OCI-LY1 (cell line): ENCODE results near the gene ARHGEF18.
"Not testable (repeated sequence)": the region's sequence is repeated elsewhere in the genome, so short reads cannot be mapped to it uniquely, and the experiment has no call there.

Experiments used
- H2AFZ ChIP-seq: fragments of 200-600 bp; sonication (generic), shearing (Covaris generic); 2 replicates; pipeline ENCODE4 v1.6.0; 2014; ENCODE audit warnings: antibody characterized with exemption, mild to moderate bottlenecking, low read length
- H3F3A ChIP-seq: fragments of 200-600 bp; sonication (generic), shearing (Covaris generic); 2 replicates; pipeline ENCODE4 v1.6.0; 2014; ENCODE audit warnings: mild to moderate bottlenecking, antibody characterized with exemption, low read length, moderate library complexity; ENCODE audit not compliant: insufficient read depth
- H3K27ac ChIP-seq: fragments of 200-600 bp; sonication (generic); 2 replicates; pipeline ENCODE4 v1.5.1; 2014; ENCODE audit warnings: low read length, mixed run types, mild to moderate bottlenecking, low read depth; ENCODE audit not compliant: poor library complexity, severe bottlenecking
- H3K27me3 ChIP-seq: fragments of 200-600 bp; sonication (generic); 2 replicates; pipeline ENCODE4 v1.6.0; 2014; ENCODE audit warnings: antibody characterized with exemption, mild to moderate bottlenecking, low read length, moderate library complexity; ENCODE audit not compliant: insufficient read depth
- H3K36me3 ChIP-seq: fragments of 200-600 bp; sonication (generic); 2 replicates; pipeline ENCODE4 v1.6.1; 2014; ENCODE audit warnings: mild to moderate bottlenecking, antibody characterized with exemption, low read length, moderate library complexity, mixed read lengths; ENCODE audit not compliant: insufficient read depth
- H3K4me1 ChIP-seq: fragments of 200-600 bp; sonication (generic); 2 replicates; pipeline ENCODE4 v1.5.1; 2014; ENCODE audit warnings: mild to moderate bottlenecking, low read length, moderate library complexity; ENCODE audit not compliant: insufficient read depth, severe bottlenecking
- H3K4me2 ChIP-seq: fragments of 200-600 bp; sonication (generic), shearing (Covaris generic); 2 replicates; pipeline ENCODE4 v1.6.1; 2014; ENCODE audit warnings: low read length
- H3K4me3 ChIP-seq: fragments of 200-600 bp; sonication (generic); 2 replicates; pipeline ENCODE4 v1.5.1; 2014; ENCODE audit warnings: low read length, low read depth, mild to moderate bottlenecking, mixed read lengths; ENCODE audit not compliant: poor library complexity, severe bottlenecking
- H3K79me2 ChIP-seq: fragments of 200-600 bp; shearing (Covaris generic); 2 replicates; pipeline ENCODE4 v1.6.1; 2016; ENCODE audit warnings: mixed run types, low read length, mixed read lengths; ENCODE audit not compliant: insufficient read depth
- H3K9ac ChIP-seq: fragments of 200-600 bp; sonication (generic), shearing (Covaris generic); 2 replicates; pipeline ENCODE4 v1.6.1; 2014; ENCODE audit warnings: mild to moderate bottlenecking, low read length, mixed read lengths
- H3K9me2 ChIP-seq: fragments of 200-600 bp; sonication (generic), shearing (Covaris generic); 2 replicates; pipeline ENCODE4 v1.6.1; 2014; ENCODE audit warnings: low read depth, mild to moderate bottlenecking, low read length, mixed read lengths
- H3K9me3 ChIP-seq: fragments of 200-600 bp; shearing (Covaris generic); 2 replicates; pipeline ENCODE4 v1.6.1; 2014; ENCODE audit warnings: low read length, mixed read lengths
- H4K20me1 ChIP-seq: fragments of 200-600 bp; sonication (generic), shearing (Covaris generic); 2 replicates; pipeline ENCODE4 v1.6.0; 2016; ENCODE audit warnings: mild to moderate bottlenecking, low read length; ENCODE audit not compliant: insufficient read depth
- EZH2 ChIP-seq: fragments of 200-600 bp; sonication (generic), shearing (Covaris generic); IDR thresholded peaks from 2 replicates; pipeline ENCODE4 v1.8.0; 2017; ENCODE audit warnings: borderline replicate concordance, mixed run types, mild to moderate bottlenecking, antibody characterized with exemption, low read length, moderate library complexity, mixed read lengths
- TF ChIP-seq, protein P1 (sequence below): fragments of 200-600 bp; sonication (generic), shearing (Covaris generic); IDR thresholded peaks from 2 replicates; pipeline ENCODE4 v1.5.1; 2017; ENCODE audit warnings: mild to moderate bottlenecking, antibody characterized with exemption, low read length, moderate library complexity, mixed read lengths

The ARHGEF18 gene

DNA sequence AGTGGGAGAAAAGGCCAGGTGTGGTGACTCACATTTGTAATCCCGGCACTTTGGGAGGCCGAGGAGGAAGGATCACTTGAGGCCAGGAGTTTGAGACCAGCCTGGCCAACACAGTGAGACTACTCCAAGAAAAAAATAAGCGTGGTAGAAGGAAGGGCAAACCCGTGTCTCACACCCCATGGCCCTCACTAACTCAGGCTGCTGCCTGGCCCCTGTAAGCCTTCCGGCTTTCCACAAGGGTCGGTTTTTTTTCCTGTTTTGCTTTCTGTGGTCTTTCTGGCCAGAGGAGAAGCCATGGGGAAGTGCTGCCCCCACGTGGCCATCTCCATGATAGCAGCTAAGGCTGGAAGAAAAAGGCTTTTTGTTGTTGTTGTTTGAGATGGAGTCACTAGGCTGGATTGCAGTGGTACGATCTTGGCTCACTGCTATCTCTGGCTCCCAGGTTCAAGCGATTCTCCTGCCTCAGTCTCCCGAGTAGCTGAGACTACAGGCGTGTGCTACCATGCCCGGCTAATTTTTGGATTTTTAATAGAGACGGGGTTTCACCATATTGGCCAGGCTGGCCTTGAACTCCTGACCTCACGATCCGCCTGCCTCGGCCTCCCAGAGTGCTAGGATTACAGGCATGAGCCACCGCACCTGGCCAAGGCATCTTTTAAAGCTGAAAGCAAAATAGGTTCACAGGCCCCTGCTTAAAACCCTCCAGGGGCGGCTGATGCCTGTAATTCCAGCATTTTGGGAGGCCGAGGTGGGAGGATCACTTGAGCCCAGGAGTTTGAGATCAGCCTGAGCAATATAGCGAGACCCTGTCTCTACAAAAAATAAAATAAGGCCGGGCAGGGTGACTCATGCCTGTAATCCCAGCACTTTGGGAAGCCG is 7.5 kb upstream of the ARHGEF18 start:
- H3F3A ChIP-seq = peaks cover 8% of the 10 kb centered on the region; the same call in 1 of the 2 replicates
- TF ChIP-seq EZH2 = no peak
- TF ChIP-seq, protein P1, sequence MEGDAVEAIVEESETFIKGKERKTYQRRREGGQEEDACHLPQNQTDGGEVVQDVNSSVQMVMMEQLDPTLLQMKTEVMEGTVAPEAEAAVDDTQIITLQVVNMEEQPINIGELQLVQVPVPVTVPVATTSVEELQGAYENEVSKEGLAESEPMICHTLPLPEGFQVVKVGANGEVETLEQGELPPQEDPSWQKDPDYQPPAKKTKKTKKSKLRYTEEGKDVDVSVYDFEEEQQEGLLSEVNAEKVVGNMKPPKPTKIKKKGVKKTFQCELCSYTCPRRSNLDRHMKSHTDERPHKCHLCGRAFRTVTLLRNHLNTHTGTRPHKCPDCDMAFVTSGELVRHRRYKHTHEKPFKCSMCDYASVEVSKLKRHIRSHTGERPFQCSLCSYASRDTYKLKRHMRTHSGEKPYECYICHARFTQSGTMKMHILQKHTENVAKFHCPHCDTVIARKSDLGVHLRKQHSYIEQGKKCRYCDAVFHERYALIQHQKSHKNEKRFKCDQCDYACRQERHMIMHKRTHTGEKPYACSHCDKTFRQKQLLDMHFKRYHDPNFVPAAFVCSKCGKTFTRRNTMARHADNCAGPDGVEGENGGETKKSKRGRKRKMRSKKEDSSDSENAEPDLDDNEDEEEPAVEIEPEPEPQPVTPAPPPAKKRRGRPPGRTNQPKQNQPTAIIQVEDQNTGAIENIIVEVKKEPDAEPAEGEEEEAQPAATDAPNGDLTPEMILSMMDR = peak; percentile 93
- no peak overlapping the region for H3K4me3 ChIP-seq
- peaks cover 78% of the 10 kb centered on the region for H3K4me1 ChIP-seq
- no peaks in the 10 kb centered on the region for H4K20me1 ChIP-seq
- H3K36me3 ChIP-seq = no peaks in the 10 kb centered on the region
- no peaks in the 10 kb centered on the region for H3K27me3 ChIP-seq
- no peaks in the 10 kb centered on the region for H3K9me3 ChIP-seq
- H3K9ac ChIP-seq = peak overlapping the region; percentile 56
- no peaks in the 10 kb centered on the region for H3K9me2 ChIP-seq
- H2AFZ ChIP-seq = no peak overlapping the region; the same call in 1 of the 2 replicates
- peak overlapping the region; percentile 37 for H3K4me2 ChIP-seq
- H3K27ac ChIP-seq = peak overlapping the region; percentile 95
- no peaks in the 10 kb centered on the region for H3K79me2 ChIP-seq

DNA sequence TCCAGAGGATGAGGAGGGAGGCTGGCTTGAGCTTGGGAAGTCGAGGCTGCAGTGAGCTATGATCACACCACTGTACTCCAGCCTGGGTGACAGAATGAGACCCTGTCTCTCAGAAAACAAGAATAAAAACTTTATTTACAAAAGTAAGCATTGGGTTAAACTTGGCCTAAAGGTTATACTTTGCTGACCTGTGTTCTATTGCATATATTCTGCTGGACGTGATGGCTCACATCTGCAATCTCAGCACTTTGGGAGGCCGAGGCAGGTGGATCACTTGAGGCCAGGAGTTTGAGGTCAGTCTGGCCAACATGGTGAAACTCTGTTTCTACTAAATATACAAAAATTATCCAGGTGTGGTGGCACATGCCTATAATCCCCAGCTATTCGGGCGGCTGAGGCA is 6.6 kb upstream of the ARHGEF18 start:
- no peaks in the 10 kb centered on the region for H3K36me3 ChIP-seq
- H4K20me1 ChIP-seq = no peaks in the 10 kb centered on the region
- no peaks in the 10 kb centered on the region for H3K79me2 ChIP-seq
- no peak overlapping the region for H3K4me2 ChIP-seq
- H3K9ac ChIP-seq = no peak overlapping the region
- H2AFZ ChIP-seq = no peak overlapping the region
- no peaks in the 10 kb centered on the region for H3K9me2 ChIP-seq
- H3K4me1 ChIP-seq = peaks cover 78% of the 10 kb centered on the region
- peak overlapping the region; percentile 99 for H3K27ac ChIP-seq
- no peak overlapping the region for H3K4me3 ChIP-seq
- peaks cover 11% of the 10 kb centered on the region; the same call in 1 of the 2 replicates for H3F3A ChIP-seq
- H3K9me3 ChIP-seq = no peaks in the 10 kb centered on the region
- no peaks in the 10 kb centered on the region for H3K27me3 ChIP-seq
- TF ChIP-seq, protein P1 = no peak
- no peak for TF ChIP-seq EZH2

DNA sequence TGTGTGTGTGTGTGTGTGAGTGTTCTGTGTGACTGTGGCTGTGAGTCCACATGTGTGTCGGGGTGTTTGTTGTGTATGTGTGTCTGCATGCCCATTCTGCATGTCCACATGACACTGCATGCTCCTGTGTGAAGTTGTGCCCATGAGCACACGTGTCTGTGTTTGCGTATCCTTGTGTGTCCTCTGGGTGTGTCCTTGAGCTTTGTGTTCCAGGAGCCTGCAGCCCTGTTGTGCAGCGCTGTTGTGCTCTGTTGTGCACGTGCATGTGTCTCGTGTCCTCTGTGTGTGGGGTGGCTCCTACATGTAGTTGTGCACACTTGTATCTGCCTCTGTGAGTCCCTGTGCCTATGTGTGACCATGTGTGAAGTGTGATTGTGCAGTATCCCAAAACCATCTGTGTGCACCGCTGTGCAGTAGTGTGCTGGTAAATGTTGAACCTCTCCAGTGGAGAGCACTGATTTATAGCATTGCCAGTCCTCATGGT is 2.2 kb upstream of the ARHGEF18 start:
- Histone ChIP-seq H3K4me1 (peaks cover 73% of the 10 kb centered on the region), H3K4me2 (peak overlapping the region; percentile 52; the same call in 1 of the 2 replicates), H4K20me1 (no peaks in the 10 kb centered on the region), H3K4me3 (peak overlapping the region; percentile 30), H3K27me3 (no peaks in the 10 kb centered on the region), H3K9me2 (no peaks in the 10 kb centered on the region), H3K9me3 (no peaks in the 10 kb centered on the region), H3K79me2 (peaks cover 16% of the 10 kb centered on the region), H3K27ac (peak overlapping the region; percentile 99), H3F3A (peaks cover 5% of the 10 kb centered on the region; the same call in 1 of the 2 replicates), H3K9ac (peak overlapping the region; percentile 18; the same call in 1 of the 2 replicates), H2AFZ (no peak overlapping the region), H3K36me3 (peaks cover 15% of the 10 kb centered on the region)
- no peak for TF ChIP-seq EZH2
- TF ChIP-seq, protein P1 = peak; percentile 7; the same call in 1 of the 2 replicates

DNA sequence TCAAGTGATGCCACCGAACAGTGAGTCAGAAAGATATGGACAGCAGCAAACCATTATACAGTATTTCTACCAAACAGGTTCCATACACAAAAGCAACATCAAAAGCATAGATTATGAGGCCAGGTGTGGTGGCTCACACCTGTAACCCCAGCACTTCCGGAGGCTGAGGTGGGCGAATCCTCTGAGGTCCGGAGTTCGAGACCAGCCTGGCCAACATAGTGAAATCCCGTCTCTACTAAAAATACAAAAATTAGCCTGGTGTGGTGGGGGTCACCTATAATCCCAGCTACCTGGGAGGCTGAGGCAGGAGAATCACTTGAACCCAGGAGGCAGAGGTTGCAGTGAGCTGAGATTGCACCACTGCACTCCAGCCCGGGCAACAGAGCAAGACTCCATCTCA is 1.7 kb upstream of the ARHGEF18 start:
- H2AFZ ChIP-seq, H3K9me3 ChIP-seq, H3K27me3 ChIP-seq, H3F3A ChIP-seq, H3K4me3 ChIP-seq, H3K9ac ChIP-seq, H4K20me1 ChIP-seq, H3K9me2 ChIP-seq: not testable (repeated sequence)
- peak overlapping the region; percentile 52; the same call in 1 of the 2 replicates for H3K4me2 ChIP-seq
- peak overlapping the region; percentile 99 for H3K27ac ChIP-seq
- H3K4me1 ChIP-seq = peaks cover 73% of the 10 kb centered on the region
- peaks cover 19% of the 10 kb centered on the region for H3K36me3 ChIP-seq
- peaks cover 20% of the 10 kb centered on the region for H3K79me2 ChIP-seq
